Psoas muscle (tissue), 8 donors: ENCODE measurements around the gene C1GALT1C1. TPM values are rescaled to one million over a fixed set of nuclear protein-coding genes. Genes with fewer than 3 reads are reported as not detected.
"Not testable (repeated sequence)": the region's sequence is repeated elsewhere in the genome, so short reads cannot be mapped to it uniquely, and the experiment has no call there.

Source experiments
- ATAC-seq, 4 donors: fragments of 200-7000 bp; cut with Tn5 transposase; one replicate each; pipeline ENCODE4 v1.9.1; 2020; ENCODE audit warnings: moderate library complexity in 3 of 4, mild to moderate bottlenecking in 2 of 4
- DNase-seq, 2 donors: peaks; one replicate each; pipeline ENCODE4 v3.0.0-alpha.2; 2020
- H3K27ac ChIP-seq: fragments of 200-600 bp; one replicate; pipeline ENCODE4 v1.8.0; 2022
- H3K27me3 ChIP-seq, 3 donors: fragments of 200-600 bp in 1 of 3; one replicate each; pipeline versions ENCODE4 v1.6.1 to v1.8.0; 2013 to 2022; ENCODE audit warnings: low read length in 2 of 3, mild to moderate bottlenecking in 2 of 3, moderate library complexity in 1 of 3; ENCODE audit not compliant: insufficient read depth in 3 of 3
- H3K36me3 ChIP-seq, 2 donors: fragments of 200-600 bp in 1 of 2; one replicate each; pipeline versions ENCODE4 v1.6.1 to v1.8.0; 2013 to 2022; ENCODE audit warnings: low read depth in 1 of 2, mild to moderate bottlenecking in 1 of 2, moderate library complexity in 1 of 2; ENCODE audit not compliant: insufficient read depth in 1 of 2
- H3K4me1 ChIP-seq: fragments of 200-600 bp; one replicate; pipeline ENCODE4 v1.8.0; 2022
- H3K4me3 ChIP-seq: fragments of 200-600 bp; one replicate; pipeline ENCODE4 v1.8.0; 2022; ENCODE audit warnings: mild to moderate bottlenecking
- H3K9me3 ChIP-seq: fragments of 200-600 bp; one replicate; pipeline ENCODE4 v1.8.0; 2022
- WGBS, 3 donors: extraction: QIAGEN DNeasy Blood & Tissue Kit; methylation state at CpG; one replicate each; pipeline versions ENCODE4 v1.1.6 to v1.1.7; 2013; 5-methylcytosine and 5-hydroxymethylcytosine counted together
- intact Hi-C, 2 donors: fragments of 100-400 bp; cut with DNase I; formaldehyde crosslinking; loops; one replicate each; pipeline versions ENCODE4 v1.11.0 to v1.14.2; 2022
- polyA plus RNA-seq, 3 donors: library from polyadenylated mRNA; stranded (reverse); fragments of 200-250 nt; gene quantifications; one replicate each; pipeline ENCODE4 v1.2.3, GENCODE V29; 2013
- total RNA-seq, 4 donors: library from RNA; stranded (reverse); fragmentation: NEBNext Ultra II Directional in 2 of 4; extraction: Animal tissue kit (Norgen Biotek cat#: 25700) in 2 of 4; gene quantifications; one replicate each; pipeline versions ENCODE4 v1.2.1 to v1.2.4, GENCODE V29; 2021 to 2023
- TF ChIP-seq, protein P1 (sequence below): fragments of 200-600 bp; IDR thresholded peaks from one replicate; pipeline ENCODE4 v1.8.0; 2022; ENCODE audit warnings: antibody characterized with exemption
- donor health status: healthy with polysubstance abuse.
- donor health status: DM: no; HTN: no; CAD: no; lungs with moderate emphysema.
- donor health status: Bipolar disorder and iron deficiency.
- donor health status: healthy.
- donor health status: DM: yes; HTN: yes; CAD: no.
- donor health status: DM: no; HTN: no; CAD: no.
- donor health status: DM: no; HTN: no; CAD: no.
- donor health status: DM: yes; HTN: yes; CAD: no.

C1GALT1C1 gene
- total and polyA plus RNA-seq, 7 donors: 5.0 to 16.0 (median 6.3) TPM

DNA sequence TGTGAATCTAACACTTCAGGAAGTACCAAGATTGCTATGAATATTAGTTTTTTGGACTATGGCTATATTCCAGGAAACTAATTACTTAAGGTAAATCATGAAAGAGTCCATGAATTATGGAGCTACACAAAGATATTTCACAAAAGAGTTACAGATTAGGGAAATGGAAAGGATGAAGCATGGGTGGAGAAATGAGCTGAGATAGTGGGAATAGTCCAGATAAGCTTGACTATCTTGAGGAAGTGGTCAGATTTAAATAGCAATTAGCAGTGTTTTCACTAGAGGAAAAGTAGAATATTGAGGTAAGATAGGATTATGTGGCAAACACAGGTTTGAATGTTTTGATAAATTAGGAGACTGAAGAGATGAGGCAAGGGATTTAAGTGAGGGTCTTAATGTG is 42.1 kb upstream of the C1GALT1C1 start:
- Histone ChIP-seq H3K9me3 (no peaks in the 10 kb centered on the region), H3K27me3 (no peaks in the 10 kb centered on the region), H3K4me3 (no peak overlapping the region), H3K27ac (no peak overlapping the region), H3K36me3 (no peaks in the 10 kb centered on the region), H3K4me1 (no peaks in the 10 kb centered on the region)
- ATAC-seq (no peak), DNase-seq (no peak)
- intact Hi-C loops: no loop called here
- TF ChIP-seq, protein P1, sequence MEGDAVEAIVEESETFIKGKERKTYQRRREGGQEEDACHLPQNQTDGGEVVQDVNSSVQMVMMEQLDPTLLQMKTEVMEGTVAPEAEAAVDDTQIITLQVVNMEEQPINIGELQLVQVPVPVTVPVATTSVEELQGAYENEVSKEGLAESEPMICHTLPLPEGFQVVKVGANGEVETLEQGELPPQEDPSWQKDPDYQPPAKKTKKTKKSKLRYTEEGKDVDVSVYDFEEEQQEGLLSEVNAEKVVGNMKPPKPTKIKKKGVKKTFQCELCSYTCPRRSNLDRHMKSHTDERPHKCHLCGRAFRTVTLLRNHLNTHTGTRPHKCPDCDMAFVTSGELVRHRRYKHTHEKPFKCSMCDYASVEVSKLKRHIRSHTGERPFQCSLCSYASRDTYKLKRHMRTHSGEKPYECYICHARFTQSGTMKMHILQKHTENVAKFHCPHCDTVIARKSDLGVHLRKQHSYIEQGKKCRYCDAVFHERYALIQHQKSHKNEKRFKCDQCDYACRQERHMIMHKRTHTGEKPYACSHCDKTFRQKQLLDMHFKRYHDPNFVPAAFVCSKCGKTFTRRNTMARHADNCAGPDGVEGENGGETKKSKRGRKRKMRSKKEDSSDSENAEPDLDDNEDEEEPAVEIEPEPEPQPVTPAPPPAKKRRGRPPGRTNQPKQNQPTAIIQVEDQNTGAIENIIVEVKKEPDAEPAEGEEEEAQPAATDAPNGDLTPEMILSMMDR: no peak

DNA sequence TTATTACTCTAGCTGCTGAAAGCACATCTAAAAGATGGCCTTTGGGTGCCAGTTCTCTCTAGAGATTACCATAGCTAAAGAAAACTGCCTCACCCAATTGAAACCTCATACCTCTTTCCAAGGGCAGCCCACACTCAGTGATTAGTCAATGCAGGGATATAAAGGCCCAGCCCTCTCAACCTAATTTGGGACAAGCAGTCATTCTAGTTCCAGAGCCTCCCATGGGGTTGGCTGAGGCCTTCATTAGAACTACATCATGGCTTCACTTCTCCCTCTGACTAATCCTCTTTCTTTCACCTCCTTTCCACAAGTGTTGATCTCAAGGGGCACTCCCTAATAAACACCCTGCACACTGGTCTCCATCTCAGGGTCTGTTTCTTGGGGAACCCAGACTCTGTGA is 38.5 kb upstream of the C1GALT1C1 start:
- TF ChIP-seq, protein P1: no peak
- DNase-seq (no peak), ATAC-seq (no peak)
- no peaks in the 10 kb centered on the region for H3K27me3 ChIP-seq
- intact Hi-C loops: no loop called here
- no peak overlapping the region for H3K4me3 ChIP-seq
- H3K4me1 ChIP-seq: no peaks in the 10 kb centered on the region
- H3K36me3 ChIP-seq: no peaks in the 10 kb centered on the region
- no peaks in the 10 kb centered on the region for H3K9me3 ChIP-seq
- H3K27ac ChIP-seq: no peak overlapping the region

DNA sequence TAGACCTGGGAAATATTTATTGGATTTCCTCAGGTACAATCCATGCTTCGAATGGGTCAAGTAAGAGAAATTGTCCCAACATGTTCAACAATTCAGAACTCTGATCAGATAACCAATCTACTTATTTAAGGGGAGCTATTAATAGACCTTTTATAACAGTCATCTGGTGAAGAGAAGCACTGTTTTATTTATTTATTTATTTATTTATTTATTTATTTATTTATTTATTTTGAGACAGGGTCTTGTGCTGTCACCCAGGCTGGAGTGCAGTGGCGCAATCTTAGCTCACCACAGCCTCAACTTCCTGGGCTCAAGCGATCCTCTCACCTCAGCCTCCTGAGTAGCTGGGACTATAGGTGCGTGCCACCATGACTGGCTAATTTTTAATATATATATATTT is 34.7 kb upstream of the C1GALT1C1 start:
- intact Hi-C loops: loop anchor here in 1 of 2 donors (5.0 kb wide), 1 partner anchor 162 kb away; no protein-coding TSS in a partner anchor
- not testable (repeated sequence) for H3K9me3 ChIP-seq, H3K27me3 ChIP-seq, H3K4me1 ChIP-seq, H3K36me3 ChIP-seq, H3K4me3 ChIP-seq, DNase-seq, H3K27ac ChIP-seq, ATAC-seq
- WGBS, 3 donors: 75 to 98% (median 95%) methylated on average over 4 of the region's 4 CpGs

DNA sequence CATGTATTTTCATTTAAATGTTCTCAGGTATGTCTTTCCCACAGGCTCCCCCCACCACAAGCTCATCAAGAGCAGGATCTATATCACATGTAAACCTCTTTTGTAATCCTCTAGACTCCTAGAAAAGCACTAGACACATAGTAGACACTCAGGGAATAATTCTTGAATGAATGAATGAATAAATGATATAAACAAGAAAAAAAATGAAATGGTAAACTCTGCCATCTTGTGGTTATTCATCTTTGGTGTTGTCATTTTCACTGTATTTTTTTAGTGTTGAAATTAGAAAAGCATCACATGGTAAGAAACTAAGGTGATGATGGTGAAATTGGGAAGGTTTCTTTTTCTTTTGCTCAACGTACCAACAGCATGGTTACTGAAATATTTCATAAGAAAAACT is 34.2 kb upstream of the C1GALT1C1 start:
- Histone ChIP-seq H3K27ac (no peak overlapping the region), H3K9me3 (no peaks in the 10 kb centered on the region), H3K4me3 (no peak overlapping the region), H3K4me1 (no peaks in the 10 kb centered on the region), H3K36me3 (no peaks in the 10 kb centered on the region), H3K27me3 (no peaks in the 10 kb centered on the region)
- TF ChIP-seq, protein P1: peak; percentile 24
- WGBS, 3 donors: 47 to 67% (median 50%) methylated on average over 1 of the region's 1 CpG
- intact Hi-C loops: loop anchor here in 1 of 2 donors (5.0 kb wide), 1 partner anchor 162 kb away; no protein-coding TSS in a partner anchor
- ATAC-seq: no peak
- DNase-seq: no peak

DNA sequence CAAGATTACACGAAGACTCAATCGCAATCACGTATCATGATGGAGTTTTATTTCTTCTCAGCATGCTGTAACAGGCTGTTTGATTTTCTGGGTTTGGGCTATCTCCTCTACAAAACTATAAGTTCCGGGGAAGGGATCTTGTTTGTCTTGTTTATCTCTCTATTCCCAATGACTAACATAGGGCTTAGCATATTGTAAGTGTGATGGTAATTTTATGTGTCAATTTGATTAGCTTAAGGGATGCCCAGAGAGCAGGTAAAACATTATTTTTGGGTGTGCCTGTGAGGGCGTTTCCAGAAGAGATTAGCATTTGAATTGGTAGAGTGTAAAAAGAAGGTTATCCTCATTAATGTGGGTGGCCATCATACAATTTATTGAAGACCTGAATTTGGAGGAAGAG is 32.8 kb upstream of the C1GALT1C1 start:
- intact Hi-C loops: loop anchor here in 1 of 2 donors (5.0 kb wide), 1 partner anchor 160 kb away; no protein-coding TSS in a partner anchor
- Histone ChIP-seq H3K4me1 (no peaks in the 10 kb centered on the region), H3K4me3 (no peak overlapping the region), H3K27ac (no peak overlapping the region), H3K36me3 (no peaks in the 10 kb centered on the region), H3K9me3 (no peaks in the 10 kb centered on the region), H3K27me3 (no peaks in the 10 kb centered on the region)
- TF ChIP-seq, protein P1: no peak
- WGBS, 3 donors: 72 to 83% (median 79%) methylated on average over 5 of the region's 5 CpGs
- DNase-seq (no peak), ATAC-seq (no peak)
